ENCODE measurements around the gene ANKMY2. TPM values are rescaled to one million over a fixed set of nuclear protein-coding genes. Genes with fewer than 3 reads are reported as not detected.
"Not testable (repeated sequence)": the region's sequence is repeated elsewhere in the genome, so short reads cannot be mapped to it uniquely, and the experiment has no call there.

ANKMY2 gene
- polyA plus RNA-seq, 3 donors: 4.8 to 7.5 (median 7.0) TPM

DNA sequence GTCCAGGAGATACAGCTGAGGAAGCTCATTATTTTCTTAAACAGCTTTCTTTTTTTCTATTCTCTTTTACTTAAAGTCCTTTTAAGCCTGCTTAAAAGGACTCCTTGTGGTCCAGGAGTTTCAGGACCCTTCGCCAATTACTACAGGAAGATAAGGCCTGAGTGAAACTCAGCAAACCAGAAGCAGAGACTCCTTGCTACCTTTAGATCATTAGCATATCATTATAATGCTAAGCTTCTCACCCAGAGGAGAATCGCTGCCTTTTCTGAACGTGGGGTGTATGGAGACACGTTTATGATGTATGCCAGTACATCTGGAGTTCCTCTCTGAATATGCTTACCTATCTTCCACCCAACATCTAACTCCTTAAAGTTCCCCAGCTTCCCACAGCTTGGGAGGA, 47.5 kb downstream of the ANKMY2 start:
- H2AFZ ChIP-seq (ENCODE audit: insufficient read depth, low read depth, low read length, poor library complexity, severe bottlenecking): no peak overlapping the region
- H3K27ac ChIP-seq (ENCODE audit: low read depth in 1 of 2, low read length in 2 of 2): no peak overlapping the region
- no peak overlapping the region for H3K9ac ChIP-seq (ENCODE audit: insufficient read depth, low read length, poor library complexity, severe bottlenecking)
- Mint-ChIP-seq H3K4me3 (no peak overlapping the region), H3K27ac (no peak overlapping the region), H3K36me3 (peaks cover 37 to 45% of the 10 kb centered on the region in 2 donors), H3K27me3 (ENCODE audit: low read depth in 3 of 3) (no peaks in the 10 kb centered on the region), H3K4me1 (no peaks in the 10 kb centered on the region), H3K9me3 (peaks cover 0 to 2% (median 0%) of the 10 kb centered on the region in 7 donors)
- no CpG with 5 or more reads among the region's 4 CpGs for WGBS (ENCODE audit: insufficient coverage)
- H3K9me3 ChIP-seq (replicated peaks in 1 of 2; ENCODE audit: control insufficient read depth in 1 of 2, insufficient read depth in 1 of 2, low read length in 2 of 2): no peaks in the 10 kb centered on the region
- DNase-seq: no peak
- H3K36me3 ChIP-seq (replicated peaks in 1 of 2; ENCODE audit: control insufficient read depth in 1 of 2, insufficient read depth in 2 of 2, low read length in 2 of 2): peaks cover 25 to 43% of the 10 kb centered on the region in 2 donors
- H3K4me1 ChIP-seq (ENCODE audit: control insufficient read depth in 1 of 2, insufficient read depth in 2 of 2, low read length in 2 of 2): no peaks in the 10 kb centered on the region
- no peaks in the 10 kb centered on the region for H4K20me1 ChIP-seq (ENCODE audit: insufficient read depth, low read length)
- H3K4me2 ChIP-seq (replicated peaks; ENCODE audit: extremely low read depth, low read length, poor library complexity, severe bottlenecking): no peak overlapping the region
- intact Hi-C loops (cut with micrococcal nuclease): no loop called here
- TF ChIP-seq, protein P1, sequence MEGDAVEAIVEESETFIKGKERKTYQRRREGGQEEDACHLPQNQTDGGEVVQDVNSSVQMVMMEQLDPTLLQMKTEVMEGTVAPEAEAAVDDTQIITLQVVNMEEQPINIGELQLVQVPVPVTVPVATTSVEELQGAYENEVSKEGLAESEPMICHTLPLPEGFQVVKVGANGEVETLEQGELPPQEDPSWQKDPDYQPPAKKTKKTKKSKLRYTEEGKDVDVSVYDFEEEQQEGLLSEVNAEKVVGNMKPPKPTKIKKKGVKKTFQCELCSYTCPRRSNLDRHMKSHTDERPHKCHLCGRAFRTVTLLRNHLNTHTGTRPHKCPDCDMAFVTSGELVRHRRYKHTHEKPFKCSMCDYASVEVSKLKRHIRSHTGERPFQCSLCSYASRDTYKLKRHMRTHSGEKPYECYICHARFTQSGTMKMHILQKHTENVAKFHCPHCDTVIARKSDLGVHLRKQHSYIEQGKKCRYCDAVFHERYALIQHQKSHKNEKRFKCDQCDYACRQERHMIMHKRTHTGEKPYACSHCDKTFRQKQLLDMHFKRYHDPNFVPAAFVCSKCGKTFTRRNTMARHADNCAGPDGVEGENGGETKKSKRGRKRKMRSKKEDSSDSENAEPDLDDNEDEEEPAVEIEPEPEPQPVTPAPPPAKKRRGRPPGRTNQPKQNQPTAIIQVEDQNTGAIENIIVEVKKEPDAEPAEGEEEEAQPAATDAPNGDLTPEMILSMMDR (IDR thresholded peaks at IDR 0.05): no peak
- no peaks in the 10 kb centered on the region for H3K27me3 ChIP-seq (ENCODE audit: control insufficient read depth in 2 of 2, insufficient read depth in 2 of 2, low read length in 2 of 2)
- no peak overlapping the region for H3K4me3 ChIP-seq (replicated peaks in 1 of 3; ENCODE audit: low read depth in 2 of 3, low read length in 3 of 3)
- H3K79me2 ChIP-seq (ENCODE audit: insufficient read depth, low read length): no peaks in the 10 kb centered on the region

DNA sequence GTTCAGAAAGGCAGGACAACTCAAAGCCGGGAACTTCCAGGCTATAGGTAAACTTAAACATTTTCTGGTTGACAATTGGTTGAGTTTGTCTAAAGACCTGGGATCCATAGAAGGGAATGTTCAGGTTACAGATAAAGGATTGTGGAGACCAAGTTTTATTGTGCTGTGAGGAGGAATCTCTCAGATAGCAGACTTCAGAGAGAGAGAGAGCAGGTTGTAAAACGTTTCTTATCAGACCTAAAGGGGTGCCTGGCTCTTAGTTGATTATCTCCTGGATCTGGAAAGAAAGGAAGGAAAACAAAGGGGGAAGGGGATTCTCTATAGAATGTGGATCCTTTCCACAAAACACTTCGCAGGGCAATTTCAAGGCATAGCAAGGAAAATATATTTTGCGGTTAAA, 50.0 kb downstream of the ANKMY2 start:
- peaks cover 5 to 21% of the 10 kb centered on the region in 2 donors for H3K36me3 ChIP-seq (replicated peaks in 1 of 2; ENCODE audit: control insufficient read depth in 1 of 2, insufficient read depth in 2 of 2, low read length in 2 of 2)
- H3K27ac ChIP-seq (ENCODE audit: low read depth in 1 of 2, low read length in 2 of 2); H3K4me3 Mint-ChIP-seq; H3K9me3 ChIP-seq (replicated peaks in 1 of 2; ENCODE audit: control insufficient read depth in 1 of 2, insufficient read depth in 1 of 2, low read length in 2 of 2); H2AFZ ChIP-seq (ENCODE audit: insufficient read depth, low read depth, low read length, poor library complexity, severe bottlenecking); H4K20me1 ChIP-seq (ENCODE audit: insufficient read depth, low read length); DNase-seq; intact Hi-C loops (cut with micrococcal nuclease); H3K9me3 Mint-ChIP-seq; H3K4me1 ChIP-seq (ENCODE audit: control insufficient read depth in 1 of 2, insufficient read depth in 2 of 2, low read length in 2 of 2); H3K4me3 ChIP-seq (replicated peaks in 1 of 3; ENCODE audit: low read depth in 2 of 3, low read length in 3 of 3); H3K79me2 ChIP-seq (ENCODE audit: insufficient read depth, low read length); H3K27ac Mint-ChIP-seq; H3K4me1 Mint-ChIP-seq; H3K27me3 ChIP-seq (ENCODE audit: control insufficient read depth in 2 of 2, insufficient read depth in 2 of 2, low read length in 2 of 2); H3K27me3 Mint-ChIP-seq (ENCODE audit: low read depth in 3 of 3); H3K9ac ChIP-seq (ENCODE audit: insufficient read depth, low read length, poor library complexity, severe bottlenecking); H3K4me2 ChIP-seq (replicated peaks; ENCODE audit: extremely low read depth, low read length, poor library complexity, severe bottlenecking): not testable (repeated sequence)
- WGBS (ENCODE audit: insufficient coverage): 67% methylated on average over 1 of the region's 4 CpGs
- H3K36me3 Mint-ChIP-seq: peaks cover 16 to 24% of the 10 kb centered on the region in 2 donors
